IMR-90 (cell line): ENCODE results near the gene EFHC1. TPM values are rescaled to one million over a fixed set of nuclear protein-coding genes. Genes with fewer than 3 reads are reported as not detected.

Experiments used
- ATAC-seq: fragments of 200-7000 bp; cut with Tn5 transposase; 2 replicates; pipeline ENCODE4 v1.9.1; 2020; ENCODE audit warnings: low read depth, mild to moderate bottlenecking, moderate library complexity
- BruUV-seq: library from RNA; stranded (reverse); fragments of 400-500 nt; replicated peaks from 2 replicates; lab custom pipeline; 2021; lab: Mats Ljungman, UMichigan
- CTCF ChIA-PET: fragments of 300-600 bp; formaldehyde crosslinking; extraction: SDS; loops from one replicate; lab custom pipeline; 2021; ENCODE audit warnings: antibody characterized with exemption; lab: Yijun Ruan, JAX
- POLR2A ChIA-PET: fragments of 300-600 bp; sonication (Branson Sonifier 250); formaldehyde crosslinking; loops from one replicate; lab custom pipeline; 2022; ENCODE audit warnings: antibody characterized with exemption; ENCODE audit not compliant: unreplicated experiment; lab: Charles Lee
- DNase-seq: peaks from one replicate; pipeline ENCODE4 v3.0.0; 2013
- H2AFZ ChIP-seq: replicated peaks from 2 replicates; pipeline ENCODE3; 2013; ENCODE audit warnings: low read length, mild to moderate bottlenecking; ENCODE audit not compliant: poor library complexity
- H2AK5ac ChIP-seq: 2 replicates; pipeline ENCODE4 v1.6.1; 2013; ENCODE audit warnings: low read depth, low read length, inconsistent platforms
- H2AK9ac ChIP-seq: replicated peaks from 2 replicates; pipeline ENCODE3; 2013; ENCODE audit warnings: mild to moderate bottlenecking, low read depth, low read length, moderate library complexity; ENCODE audit not compliant: poor library complexity
- H2BK120ac ChIP-seq: 2 replicates; pipeline ENCODE4 v1.6.1; 2013; ENCODE audit warnings: low read depth, low read length, inconsistent platforms
- H2BK15ac ChIP-seq: 3 replicates; pipeline ENCODE4 v1.6.1; 2013; ENCODE audit warnings: low read depth, low read length, inconsistent platforms
- H2BK20ac ChIP-seq: 2 replicates; pipeline ENCODE4 v1.6.1; 2013; ENCODE audit warnings: low read depth, mild to moderate bottlenecking, inconsistent platforms, low read length, moderate library complexity
- H2BK5ac ChIP-seq: 2 replicates; pipeline ENCODE4 v1.6.1; 2013; ENCODE audit warnings: mild to moderate bottlenecking, low read depth, low read length, inconsistent platforms; ENCODE audit not compliant: poor library complexity, severe bottlenecking
- H3K14ac ChIP-seq: replicated peaks from 2 replicates; pipeline ENCODE4 v1.6.1; 2013; ENCODE audit warnings: low read depth, low read length, inconsistent platforms
- H3K18ac ChIP-seq: 2 replicates; pipeline ENCODE4 v1.6.1; 2013; ENCODE audit warnings: low read depth, low read length, control low read depth
- H3K23ac ChIP-seq: 2 replicates; pipeline ENCODE4 v1.6.1; 2013; ENCODE audit warnings: low read depth, low read length, inconsistent platforms
- H3K27ac ChIP-seq: 2 replicates; pipeline ENCODE4 v1.5.1; 2013; ENCODE audit warnings: mild to moderate bottlenecking, control low read depth, low read length; ENCODE audit not compliant: insufficient read depth
- H3K27me3 ChIP-seq: 2 replicates; pipeline ENCODE4 v1.6.1; 2013; ENCODE audit warnings: low read length; ENCODE audit not compliant: control insufficient read depth, insufficient read depth
- H3K36me3 ChIP-seq: 2 replicates; pipeline ENCODE4 v1.6.1; 2013; ENCODE audit warnings: low read length, mixed read lengths; ENCODE audit not compliant: control insufficient read depth, insufficient read depth
- H3K4ac ChIP-seq: 2 replicates; pipeline ENCODE4 v1.6.1; 2013; ENCODE audit warnings: low read depth, low read length, inconsistent platforms
- H3K4me1 ChIP-seq: 2 replicates; pipeline ENCODE4 v1.6.1; 2013; ENCODE audit warnings: low read length, mixed read lengths; ENCODE audit not compliant: control insufficient read depth, insufficient read depth
- H3K4me2 ChIP-seq: 2 replicates; pipeline ENCODE4 v1.6.1; 2013; ENCODE audit warnings: low read depth, mild to moderate bottlenecking, control low read depth, low read length, moderate library complexity
- H3K4me3 ChIP-seq: 2 replicates; pipeline ENCODE4 v1.5.1; 2013; ENCODE audit warnings: low read depth, mild to moderate bottlenecking, control low read depth, low read length, moderate library complexity; ENCODE audit not compliant: insufficient read depth
- H3K56ac ChIP-seq: 2 replicates; pipeline ENCODE4 v1.6.1; 2013; ENCODE audit warnings: low read length, inconsistent platforms; ENCODE audit not compliant: insufficient read depth; ENCODE audit errors: extremely low read depth
- H3K79me1 ChIP-seq, 2 experiments: 2 replicates each; pipeline ENCODE4 v1.6.1; 2013; ENCODE audit warnings: low read length in 2 of 2, inconsistent platforms in 1 of 2, low read depth in 1 of 2
- H3K9ac ChIP-seq: 2 replicates; pipeline ENCODE4 v1.6.1; 2013; ENCODE audit warnings: low read depth, low read length, control low read depth
- H3K9me1 ChIP-seq: 2 replicates; pipeline ENCODE4 v1.6.1; 2013; ENCODE audit warnings: low read length, inconsistent platforms; ENCODE audit not compliant: insufficient read depth
- H3K9me3 ChIP-seq: 2 replicates; pipeline ENCODE4 v1.6.1; 2013; ENCODE audit warnings: low read length; ENCODE audit not compliant: control insufficient read depth, insufficient read depth
- H4K20me1 ChIP-seq: 2 replicates; pipeline ENCODE4 v1.6.1; 2013; ENCODE audit warnings: low read length, inconsistent platforms; ENCODE audit not compliant: insufficient read depth
- H4K5ac ChIP-seq: 2 replicates; pipeline ENCODE4 v1.6.1; 2013; ENCODE audit warnings: mild to moderate bottlenecking, low read depth, low read length, control low read depth
- H4K8ac ChIP-seq, 2 experiments: 2 replicates each; pipeline ENCODE4 v1.6.1; 2013; ENCODE audit warnings: low read depth in 2 of 2, low read length in 2 of 2, control low read depth in 1 of 2, inconsistent platforms in 1 of 2
- H4K91ac ChIP-seq: 2 replicates; pipeline ENCODE4 v1.6.1; 2013; ENCODE audit warnings: low read depth, low read length, inconsistent platforms; ENCODE audit not compliant: insufficient read depth
- MAFK ChIP-seq: IDR thresholded peaks from 2 replicates; pipeline ENCODE4 v1.6.1; 2012; ENCODE audit warnings: low read depth, low read length, improper control_type of control experiment
- MAZ ChIP-seq: IDR thresholded peaks from 2 replicates; pipeline ENCODE4 v1.6.1; 2012; ENCODE audit warnings: low read depth, mild to moderate bottlenecking, low read length, improper control_type of control experiment, moderate library complexity, borderline replicate concordance
- POLR2A ChIP-seq: IDR thresholded peaks from 2 replicates; pipeline ENCODE4 v1.6.1; 2012; ENCODE audit warnings: mild to moderate bottlenecking, low read depth, low read length
- WGBS, 2 experiments: methylation state at CpG; one replicate each; pipeline versions ENCODE4 v1.1.5 to v1.1.7; 2013; ENCODE audit warnings: missing lambda C conversion rate in 2 of 2; ENCODE audit not compliant: insufficient read length in 1 of 2; ENCODE audit errors: extremely low coverage in 2 of 2; 5-methylcytosine and 5-hydroxymethylcytosine counted together
- dilution Hi-C: fragments of 300-500 bp; cut with HindIII; formaldehyde crosslinking; loops from one replicate; pipeline ENCODE4 v1.14.3; 2018; ENCODE audit warnings: low sequenced_read_pairs; ENCODE audit not compliant: unreplicated experiment
- in situ Hi-C: fragments of 300-500 bp; cut with MboI; formaldehyde crosslinking; loops from 3 replicates; pipeline ENCODE4 v1.14.3; 2019; ENCODE audit warnings: low sequenced_read_pairs, inconsistent platforms, mixed read lengths
- intact Hi-C: fragments of 100-400 bp; cut with micrococcal nuclease; formaldehyde crosslinking; loops from 2 replicates; pipeline ENCODE4 v1.10.0; 2022
- polyA plus RNA-seq, 3 experiments: library from polyadenylated mRNA; depleted of rRNA; stranded (reverse); fragments of >200 nt; gene quantifications; 2 replicates each; pipeline ENCODE4 v1.2.3, GENCODE V29; 2012; ENCODE audit warnings: low replicate concordance in 1 of 3
- total RNA-seq: library from RNA; depleted of rRNA; stranded (reverse); fragments of >200 nt; gene quantifications from 2 replicates; pipeline ENCODE4 v1.2.3, GENCODE V29; 2012

EFHC1 gene
- total and polyA plus RNA-seq, 2 of the 4 experiments (the other 2 are of a cell fraction), result 14.0 to 23.0 TPM

GRCh38 chr6:52555518-52556233 lies 135.5 kb downstream of the EFHC1 start:
- H3K9ac ChIP-seq, result peak overlapping the region; percentile 59
- H2BK5ac ChIP-seq, result peak overlapping the region; percentile 95
- H3K9me1 ChIP-seq, result peaks cover 32% of the 10 kb centered on the region
- H3K9me3 ChIP-seq, result no peaks in the 10 kb centered on the region
- H4K91ac ChIP-seq, result peak overlapping the region; percentile 87
- peak overlapping the region; percentile 74 for H2AK5ac ChIP-seq
- BruUV-seq, result no TSS peak
- TF ChIP-seq POLR2A (no peak), MAZ (no peak), MAFK (0 out of 2 replicates have a peak, but pooled peaks have one; percentile 14)
- peak overlapping the region; percentile 59 for H3K4me2 ChIP-seq
- ChIA-PET POLR2A (interaction anchor here (0.7 kb wide), 1 partner anchor 31 kb away, joined by 3 read pairs; no protein-coding TSS in a partner anchor), CTCF (interaction anchor here (1.0 kb wide), 2 partner anchors 148 to 510 kb away, joined by 3 to 4 read pairs; partner anchors contain the start of gene FBXO9)
- peaks cover 28% of the 10 kb centered on the region; the same call in 1 of the 2 replicates for H4K20me1 ChIP-seq
- dilution Hi-C loops (no loop called here), intact Hi-C loops (no loop called here), in situ Hi-C loops (no loop called here)
- H3K56ac ChIP-seq, result peak overlapping the region; percentile 58; the same call in 1 of the 2 replicates
- peak overlapping the region; percentile 49 for H2AK9ac ChIP-seq
- WGBS, 2 experiments, result 40% methylated on average over 2 of the region's 5 CpGs; no CpG with 5 or more reads in 1 of the 2 experiments
- peak overlapping the region; percentile 99 for H3K27ac ChIP-seq
- peak overlapping the region; percentile 73 for H2BK20ac ChIP-seq
- peak overlapping the region; percentile 43 to 82; a peak in 3 of 4 replicates for H4K8ac ChIP-seq
- DNase-seq (peak; percentile 69), ATAC-seq (peak; percentile 17)
- H3K14ac ChIP-seq, result peak overlapping the region; percentile 74
- no peak overlapping the region for H2BK15ac ChIP-seq
- H3K36me3 ChIP-seq, result peaks cover 3% of the 10 kb centered on the region; the same call in 1 of the 2 replicates
- peak overlapping the region; percentile 74; the same call in 1 of the 2 replicates for H3K23ac ChIP-seq
- H3K27me3 ChIP-seq, result no peaks in the 10 kb centered on the region
- peak overlapping the region; percentile 91; the same call in 1 of the 2 replicates for H4K5ac ChIP-seq
- peaks cover 55% of the 10 kb centered on the region for H3K4me1 ChIP-seq
- H3K4ac ChIP-seq, result peak overlapping the region; percentile 92
- H2AFZ ChIP-seq, result no peak overlapping the region
- H3K79me1 ChIP-seq, result peaks cover 13 to 71% of the 10 kb centered on the region in 2 experiments; a peak in 3 of 4 replicates
- peak overlapping the region; percentile 94; the same call in 1 of the 2 replicates for H3K18ac ChIP-seq
- H3K4me3 ChIP-seq, result no peak overlapping the region
- peak overlapping the region; percentile 87 for H2BK120ac ChIP-seq
